Measurements from ENCODE around the gene CTSC. TPM values are rescaled to one million over a fixed set of nuclear protein-coding genes. Genes with fewer than 3 reads are reported as not detected.

The CTSC gene
- total and polyA plus RNA-seq, 9 of the 15 experiments (the other 6 are each of a cell fraction or from before 2014, with no cell fraction given): 113 to 403 (median 187) TPM

GRCh38 chr11:88357323-88358039, 19.9 kb upstream of the CTSC start (continued):
- no peak for TF ChIP-seq HNRNPUL1 (IDR thresholded peaks at IDR 0.05; ENCODE audit: low read length)
- no peak for TF ChIP-seq KHSRP (IDR thresholded peaks at IDR 0.05)
- TF ChIP-seq ATF3 (IDR thresholded peaks at IDR 0.05): peak; percentile 76
- TF ChIP-seq ATF3 (CRISPR knock-in tag; conservative IDR thresholded peaks at IDR 0.05): no peak
- no peak for TF ChIP-seq ZKSCAN1 (IDR thresholded peaks at IDR 0.05; ENCODE audit: low read depth, low read length)
- no peak for TF ChIP-seq GTF2F1 (IDR thresholded peaks at IDR 0.05; ENCODE audit: low read depth, low read length)
- no peak for TF ChIP-seq TCFL5 (CRISPR knock-in tag; conservative IDR thresholded peaks at IDR 0.05)
- no peak for TF ChIP-seq SIN3B (IDR thresholded peaks at IDR 0.05; ENCODE audit: low read depth)
- TF ChIP-seq, protein P1, sequence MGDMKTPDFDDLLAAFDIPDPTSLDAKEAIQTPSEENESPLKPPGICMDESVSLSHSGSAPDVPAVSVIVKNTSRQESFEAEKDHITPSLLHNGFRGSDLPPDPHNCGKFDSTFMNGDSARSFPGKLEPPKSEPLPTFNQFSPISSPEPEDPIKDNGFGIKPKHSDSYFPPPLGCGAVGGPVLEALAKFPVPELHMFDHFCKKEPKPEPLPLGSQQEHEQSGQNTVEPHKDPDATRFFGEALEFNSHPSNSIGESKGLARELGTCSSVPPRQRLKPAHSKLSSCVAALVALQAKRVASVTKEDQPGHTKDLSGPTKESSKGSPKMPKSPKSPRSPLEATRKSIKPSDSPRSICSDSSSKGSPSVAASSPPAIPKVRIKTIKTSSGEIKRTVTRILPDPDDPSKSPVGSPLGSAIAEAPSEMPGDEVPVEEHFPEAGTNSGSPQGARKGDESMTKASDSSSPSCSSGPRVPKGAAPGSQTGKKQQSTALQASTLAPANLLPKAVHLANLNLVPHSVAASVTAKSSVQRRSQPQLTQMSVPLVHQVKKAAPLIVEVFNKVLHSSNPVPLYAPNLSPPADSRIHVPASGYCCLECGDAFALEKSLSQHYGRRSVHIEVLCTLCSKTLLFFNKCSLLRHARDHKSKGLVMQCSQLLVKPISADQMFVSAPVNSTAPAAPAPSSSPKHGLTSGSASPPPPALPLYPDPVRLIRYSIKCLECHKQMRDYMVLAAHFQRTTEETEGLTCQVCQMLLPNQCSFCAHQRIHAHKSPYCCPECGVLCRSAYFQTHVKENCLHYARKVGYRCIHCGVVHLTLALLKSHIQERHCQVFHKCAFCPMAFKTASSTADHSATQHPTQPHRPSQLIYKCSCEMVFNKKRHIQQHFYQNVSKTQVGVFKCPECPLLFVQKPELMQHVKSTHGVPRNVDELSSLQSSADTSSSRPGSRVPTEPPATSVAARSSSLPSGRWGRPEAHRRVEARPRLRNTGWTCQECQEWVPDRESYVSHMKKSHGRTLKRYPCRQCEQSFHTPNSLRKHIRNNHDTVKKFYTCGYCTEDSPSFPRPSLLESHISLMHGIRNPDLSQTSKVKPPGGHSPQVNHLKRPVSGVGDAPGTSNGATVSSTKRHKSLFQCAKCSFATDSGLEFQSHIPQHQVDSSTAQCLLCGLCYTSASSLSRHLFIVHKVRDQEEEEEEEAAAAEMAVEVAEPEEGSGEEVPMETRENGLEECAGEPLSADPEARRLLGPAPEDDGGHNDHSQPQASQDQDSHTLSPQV (IDR thresholded peaks at IDR 0.05): peak; percentile 85
- TF ChIP-seq SMAD4 (CRISPR knock-in tag; conservative IDR thresholded peaks at IDR 0.05): 0 out of 2 replicates have a peak, but pooled peaks have one; percentile 9
- no peak for TF ChIP-seq XRCC3 (IDR thresholded peaks at IDR 0.05)
- no peak for TF ChIP-seq TCF3 (CRISPR knock-in tag; IDR thresholded peaks at IDR 0.05)
- peak in 1 of 2 experiments; percentile 53; a peak in 2 of 4 replicates for TF ChIP-seq HDAC1 (IDR thresholded peaks at IDR 0.05)
- TF ChIP-seq HNRNPL (IDR thresholded peaks at IDR 0.05; ENCODE audit: low read depth, low read length): no peak
- no peak for TF ChIP-seq HES1 (IDR thresholded peaks at IDR 0.05; ENCODE audit: low read depth)
- no peak for TF ChIP-seq NR4A1 (CRISPR knock-in tag; IDR thresholded peaks at IDR 0.05)
- no peak for TF ChIP-seq NR4A1 (tag; IDR thresholded peaks at IDR 0.05)
- TF ChIP-seq ZNF707 (CRISPR knock-in tag; conservative IDR thresholded peaks at IDR 0.05): no peak
- no peak for TF ChIP-seq ZSCAN29 (IDR thresholded peaks at IDR 0.05)
- TF ChIP-seq HMGN3 (IDR thresholded peaks at IDR 0.05; ENCODE audit: borderline replicate concordance, extremely low read depth, insufficient read length, low read depth, low read length): no peak
- TF ChIP-seq MECOM (CRISPR knock-in tag; IDR thresholded peaks at IDR 0.05): no peak
- TF ChIP-seq SFPQ (IDR thresholded peaks at IDR 0.05; ENCODE audit: low read depth, low read length): no peak
- TF ChIP-seq COPS2 (conservative IDR thresholded peaks at IDR 0.05): no peak

Data from K562 (cell line).